Brain pericyte (primary cell): ENCODE data around the gene PDZD2.

ENCODE experiments used
- DNase-seq: peaks from one replicate; pipeline ENCODE4 v3.0.0-alpha.2; 2012; ENCODE audit warnings: low read depth, low spot score

The PDZD2 gene

GRCh38 chr5:31637851-31638250, 1.1 kb upstream of the PDZD2 start:
- DNase-seq: no peak

GRCh38 chr5:31638345-31638744, 586 bp upstream of the PDZD2 start:
- DNase-seq: no peak

GRCh38 chr5:31639481-31640411, 815 bp downstream of the PDZD2 start:
- DNase-seq: no peak

GRCh38 chr5:31640573-31640972, 1.6 kb downstream of the PDZD2 start:
- no peak for DNase-seq

DNA sequence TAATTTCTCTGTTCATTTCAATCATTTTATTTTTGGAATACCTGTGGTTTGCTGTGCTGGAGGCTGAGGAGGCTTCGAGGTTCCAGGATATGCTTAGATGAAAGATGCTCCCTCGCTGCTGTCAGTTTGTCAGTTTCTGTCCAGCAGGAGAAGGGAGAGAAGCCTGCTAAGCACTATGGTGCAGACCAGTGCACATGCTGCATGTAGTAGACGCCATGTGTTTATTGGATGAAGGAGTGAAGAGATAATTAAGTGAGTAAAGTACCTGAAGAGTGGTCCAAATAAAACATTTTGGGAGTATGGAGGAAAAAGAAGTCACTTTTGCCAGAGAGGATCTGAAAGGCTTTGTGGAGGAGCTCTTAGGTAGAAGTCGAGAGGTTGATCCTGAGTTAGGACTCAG, 2.1 kb downstream of the PDZD2 start:
- DNase-seq: no peak

DNA sequence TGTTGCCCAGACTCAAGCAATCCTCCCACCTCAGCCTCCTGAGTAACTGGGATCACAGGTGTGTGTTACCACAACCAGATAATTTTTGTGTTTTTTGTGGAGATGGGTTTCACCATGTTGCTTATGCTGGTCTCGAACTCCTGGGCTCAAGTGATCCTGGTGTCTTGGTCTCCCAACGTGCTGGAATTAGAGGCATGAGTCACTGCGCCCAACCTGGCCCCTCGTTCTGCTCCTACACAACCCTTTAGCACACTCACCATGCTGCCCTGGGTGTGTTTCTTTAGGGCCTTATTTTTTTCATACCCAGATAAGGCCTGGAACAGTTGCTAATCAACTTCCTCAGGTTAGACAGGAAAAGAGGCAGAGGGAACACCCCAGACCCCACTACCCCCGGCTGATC, 2.6 kb downstream of the PDZD2 start:
- DNase-seq: no peak

GRCh38 chr5:31645420-31646081, 6.6 kb downstream of the PDZD2 start:
- DNase-seq: no peak

- DNase-seq: no peak
Measured at GRCh38 chr5:31648326-31648725, 9.4 kb downstream of the PDZD2 start.

GRCh38 chr5:31651241-31651640, 12.3 kb downstream of the PDZD2 start:
- DNase-seq: no peak

GRCh38 chr5:31655491-31655890, 16.6 kb downstream of the PDZD2 start:
- no peak for DNase-seq

DNA sequence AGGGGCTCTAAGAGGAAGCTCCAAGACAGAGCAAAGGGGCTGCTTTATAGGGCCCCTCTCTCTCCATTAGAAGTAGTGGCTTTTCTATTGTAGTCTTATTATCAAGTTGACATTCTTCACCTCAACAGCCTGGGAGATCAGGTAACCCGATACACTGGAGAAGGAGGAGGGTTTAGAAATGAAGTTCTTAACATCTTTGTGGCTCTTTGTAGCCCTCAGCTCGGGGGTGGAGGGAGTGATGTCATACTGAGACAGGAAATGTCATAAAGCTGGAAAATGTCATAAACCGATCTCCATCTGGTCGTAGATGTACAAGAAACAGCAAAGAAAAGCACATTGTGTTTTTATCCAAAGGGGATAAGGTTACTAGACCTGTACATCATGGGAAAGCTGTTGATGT, 17.9 kb downstream of the PDZD2 start:
- DNase-seq: no peak

- DNase-seq: no peak
Measured at GRCh38 chr5:31657315-31657979, 18.5 kb downstream of the PDZD2 start.

GRCh38 chr5:31661257-31661656, 22.3 kb downstream of the PDZD2 start:
- DNase-seq: no peak

GRCh38 chr5:31663519-31663918, 24.6 kb downstream of the PDZD2 start:
- no peak for DNase-seq

DNA sequence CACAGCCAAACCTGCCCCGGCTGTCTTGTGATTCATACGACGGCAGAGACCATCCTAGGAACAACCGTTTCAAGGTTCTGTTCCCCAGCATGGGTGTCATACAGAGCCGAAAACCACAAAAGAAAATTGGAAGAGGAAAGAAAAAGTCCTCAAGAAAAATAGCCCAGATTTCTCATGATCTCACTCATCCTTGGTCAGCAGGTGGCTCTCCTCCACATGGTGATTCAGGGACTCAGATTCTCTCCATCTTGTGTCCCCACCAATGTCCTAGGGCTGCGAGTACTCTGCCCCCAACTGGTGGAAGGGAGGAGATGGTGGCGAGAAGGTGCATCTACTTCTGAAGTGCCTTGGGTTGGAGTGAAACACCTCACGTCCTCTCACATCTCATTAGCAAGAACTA, 25.6 kb downstream of the PDZD2 start:
- no peak for DNase-seq

DNA sequence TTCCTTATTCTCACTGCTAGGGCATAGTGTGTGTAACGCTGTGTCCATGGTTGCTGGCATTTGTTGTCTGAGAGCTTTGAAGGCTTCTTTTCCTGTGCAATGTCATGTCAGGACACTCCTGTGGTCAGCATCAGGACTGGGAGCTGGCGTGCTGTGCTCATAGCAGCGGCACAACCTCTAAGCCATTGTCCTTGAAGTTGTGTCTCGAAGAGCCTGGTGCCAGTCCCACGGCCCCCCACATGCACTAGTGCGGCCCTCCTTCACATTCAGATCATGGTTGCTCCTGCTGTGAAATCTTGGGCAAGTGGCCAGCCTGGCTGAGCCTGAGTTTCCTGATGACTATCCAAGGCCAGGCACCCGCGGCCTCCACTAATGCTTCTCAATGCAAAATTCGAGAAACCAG, 32.4 kb downstream of the PDZD2 start:
- no peak for DNase-seq

DNA sequence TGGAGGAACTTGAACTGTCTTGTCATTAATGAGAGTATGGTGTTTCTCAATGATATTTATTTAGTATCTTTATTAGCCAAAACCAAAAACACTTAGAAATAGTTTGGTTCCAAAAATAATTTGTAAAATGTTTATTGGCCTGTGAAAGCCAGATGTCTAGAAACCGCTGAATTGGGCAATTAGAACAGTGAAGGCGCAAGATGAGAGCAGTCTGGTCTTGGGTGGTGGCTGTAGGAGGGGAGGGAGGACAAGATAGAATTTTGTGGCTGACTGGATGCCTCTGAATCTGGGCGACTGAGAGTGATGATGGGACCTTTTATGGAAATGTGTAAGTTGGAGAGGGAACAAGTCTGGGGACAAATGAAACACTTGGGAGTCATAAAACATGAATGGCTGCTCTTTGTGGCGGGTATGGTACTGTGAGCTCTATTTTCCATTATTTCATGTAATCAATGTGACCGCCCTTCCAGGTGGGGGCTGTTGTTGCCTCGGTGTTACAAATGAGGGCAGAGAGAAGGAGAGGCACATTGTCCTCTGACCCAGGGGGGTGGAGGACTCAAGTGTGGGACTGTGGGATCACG, 35.5 kb downstream of the PDZD2 start:
- no peak for DNase-seq

GRCh38 chr5:31675472-31675871, 36.5 kb downstream of the PDZD2 start:
- no peak for DNase-seq

GRCh38 chr5:31678180-31678579, 39.2 kb downstream of the PDZD2 start:
- no peak for DNase-seq

DNA sequence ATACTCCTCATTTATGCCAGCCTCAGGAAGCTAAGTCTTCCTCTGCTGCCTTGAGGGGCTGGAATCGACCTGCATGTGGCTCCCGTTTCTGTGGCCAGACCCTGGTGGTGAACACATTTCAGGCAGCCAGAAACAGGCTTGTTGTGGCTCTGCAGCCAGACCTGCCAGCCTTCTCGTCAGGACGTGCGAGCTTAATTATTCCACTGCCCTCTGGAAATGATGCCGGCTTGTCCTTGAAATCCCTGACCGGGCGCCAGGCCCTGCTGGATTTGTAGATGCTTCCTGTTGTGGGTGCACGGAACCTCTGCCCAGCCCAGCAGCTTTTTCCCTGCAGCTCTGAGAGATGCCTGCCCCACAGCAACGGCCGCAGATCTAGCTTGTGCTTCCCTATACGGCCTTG, 41.6 kb downstream of the PDZD2 start:
- DNase-seq: no peak

DNA sequence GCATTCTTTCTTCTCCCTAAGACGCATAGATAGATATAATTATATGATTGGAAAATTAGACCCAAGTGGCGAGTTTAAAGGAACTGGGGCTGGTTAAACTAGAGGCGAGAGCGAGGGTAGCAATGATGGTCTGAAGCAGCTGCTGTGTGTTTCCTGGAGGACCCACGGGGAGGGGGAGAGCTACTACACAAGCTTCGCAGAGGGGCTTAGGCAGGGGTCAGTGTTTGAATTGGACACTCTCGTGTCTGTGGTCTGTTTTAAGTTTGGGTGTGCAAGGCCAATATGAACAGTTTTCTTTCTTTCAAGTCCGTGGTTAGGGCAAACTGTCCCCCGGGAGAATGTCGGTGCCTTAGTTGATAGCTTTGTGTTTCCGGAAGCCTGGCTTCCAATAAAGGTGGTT, 43.1 kb downstream of the PDZD2 start:
- DNase-seq: no peak

GRCh38 chr5:31682851-31683250, 43.9 kb downstream of the PDZD2 start:
- no peak for DNase-seq
